Pulmonary artery endothelial cell (primary cell): ENCODE results near the gene PSME2. TPM values are rescaled to one million over a fixed set of nuclear protein-coding genes. Genes with fewer than 3 reads are reported as not detected.

ENCODE experiments used
- DNase-seq: peaks from one replicate; pipeline ENCODE4 v3.0.0-alpha.2; 2011; ENCODE audit warnings: low read depth, low spot score
- total RNA-seq: library from RNA; depleted of rRNA; stranded (reverse); fragments of >200 nt; gene quantifications from 2 replicates; pipeline ENCODE4 v1.2.3, GENCODE V29; 2014

PSME2 gene
- total RNA-seq, 1 donor from 2014 or later: 155 TPM

DNA sequence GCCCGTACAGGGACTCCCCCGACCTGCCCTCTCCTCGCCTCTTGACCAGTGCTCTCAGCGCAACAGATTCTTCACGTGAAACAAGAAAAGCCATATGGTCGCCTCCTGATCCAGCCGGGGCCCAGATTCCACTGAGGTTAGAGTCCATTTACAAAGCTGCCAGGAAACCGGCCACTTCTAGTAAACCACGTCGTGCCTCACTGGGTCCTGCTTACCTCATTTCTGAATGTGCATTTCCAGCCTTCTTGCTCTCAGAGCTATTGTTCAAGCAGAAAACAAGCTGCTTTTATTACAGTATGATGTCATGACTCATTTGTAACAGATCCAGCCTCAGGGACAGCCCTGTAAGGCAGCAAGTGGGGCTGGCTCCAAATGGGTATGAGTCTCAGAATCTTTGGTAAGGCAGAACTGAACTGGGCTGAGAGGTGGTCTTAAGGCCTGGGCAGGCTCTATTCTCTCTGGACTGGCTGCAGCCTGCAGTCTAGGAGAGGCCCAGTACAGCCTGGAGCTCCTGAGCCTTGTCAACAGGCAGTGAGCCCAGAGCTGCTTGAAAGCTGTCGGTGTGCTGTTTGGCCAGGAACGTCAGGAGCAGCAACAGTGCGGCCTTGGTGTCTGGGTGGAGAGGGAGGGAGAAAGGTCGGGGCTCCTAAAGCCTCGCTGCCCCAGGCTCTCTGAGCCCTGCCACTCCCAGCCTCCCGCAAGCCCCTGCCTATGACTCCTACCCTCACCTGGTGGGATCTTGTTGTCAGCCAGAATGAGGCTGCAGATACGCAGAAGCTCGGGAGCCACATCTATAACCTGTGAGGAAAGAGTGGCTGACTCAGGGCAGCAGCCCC lies 33.8 kb upstream of the PSME2 start:
- peak; percentile 29 for DNase-seq

DNA sequence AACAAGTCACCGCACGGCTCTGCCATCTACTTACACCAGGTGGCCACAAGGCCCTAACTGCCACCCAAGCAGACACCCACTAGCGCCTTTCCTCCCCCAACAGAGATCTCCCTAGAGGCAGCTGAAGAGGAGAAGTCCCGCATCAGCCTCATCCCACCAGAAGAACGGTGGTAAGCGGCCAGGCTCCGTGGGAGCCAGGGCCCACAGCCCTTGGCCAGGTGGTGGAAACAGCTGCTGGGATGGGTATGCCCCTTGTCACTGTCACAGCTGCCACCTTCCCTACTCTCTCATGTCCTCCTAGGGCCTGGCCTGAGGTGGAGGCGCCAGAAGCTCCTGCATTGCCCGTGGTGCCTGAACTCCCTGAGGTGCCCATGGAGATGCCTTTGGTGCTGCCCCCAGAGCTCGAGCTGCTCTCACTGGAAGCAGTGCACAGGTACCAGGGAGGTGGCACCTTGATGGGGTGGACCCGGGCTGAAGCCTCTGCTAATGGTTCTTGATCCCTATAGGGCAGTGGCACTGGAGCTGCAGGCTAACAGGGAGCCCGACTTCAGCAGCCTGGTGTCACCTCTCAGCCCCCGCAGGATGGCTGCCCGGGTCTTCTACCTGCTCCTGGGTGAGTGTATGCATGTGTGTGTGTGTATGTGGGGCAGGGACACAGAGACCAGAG lies 33.0 kb upstream of the PSME2 start:
- DNase-seq: no peak

- DNase-seq: no peak
Measured at GRCh38 chr14:24178399-24179178, 32.2 kb upstream of the PSME2 start.

DNA sequence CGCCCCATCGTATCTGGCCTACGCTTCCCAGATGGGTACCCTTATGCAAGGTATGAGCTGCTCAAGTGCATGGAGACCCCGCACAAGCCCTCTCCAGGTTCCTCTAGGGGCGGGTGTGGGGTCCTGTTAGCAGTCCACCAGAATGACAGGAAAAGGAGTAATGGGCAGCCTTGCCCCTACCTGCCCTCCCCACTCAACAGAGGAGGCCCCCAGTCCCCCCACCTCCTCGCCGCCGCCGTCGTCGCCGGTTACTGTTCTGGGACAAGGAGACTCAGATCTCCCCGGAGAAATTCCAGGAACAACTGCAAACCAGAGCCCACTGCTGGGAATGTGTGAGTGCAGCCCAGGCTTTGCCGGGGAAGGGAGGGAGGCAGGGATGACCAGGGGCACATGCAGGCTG lies 31.5 kb upstream of the PSME2 start:
- no peak for DNase-seq

DNA sequence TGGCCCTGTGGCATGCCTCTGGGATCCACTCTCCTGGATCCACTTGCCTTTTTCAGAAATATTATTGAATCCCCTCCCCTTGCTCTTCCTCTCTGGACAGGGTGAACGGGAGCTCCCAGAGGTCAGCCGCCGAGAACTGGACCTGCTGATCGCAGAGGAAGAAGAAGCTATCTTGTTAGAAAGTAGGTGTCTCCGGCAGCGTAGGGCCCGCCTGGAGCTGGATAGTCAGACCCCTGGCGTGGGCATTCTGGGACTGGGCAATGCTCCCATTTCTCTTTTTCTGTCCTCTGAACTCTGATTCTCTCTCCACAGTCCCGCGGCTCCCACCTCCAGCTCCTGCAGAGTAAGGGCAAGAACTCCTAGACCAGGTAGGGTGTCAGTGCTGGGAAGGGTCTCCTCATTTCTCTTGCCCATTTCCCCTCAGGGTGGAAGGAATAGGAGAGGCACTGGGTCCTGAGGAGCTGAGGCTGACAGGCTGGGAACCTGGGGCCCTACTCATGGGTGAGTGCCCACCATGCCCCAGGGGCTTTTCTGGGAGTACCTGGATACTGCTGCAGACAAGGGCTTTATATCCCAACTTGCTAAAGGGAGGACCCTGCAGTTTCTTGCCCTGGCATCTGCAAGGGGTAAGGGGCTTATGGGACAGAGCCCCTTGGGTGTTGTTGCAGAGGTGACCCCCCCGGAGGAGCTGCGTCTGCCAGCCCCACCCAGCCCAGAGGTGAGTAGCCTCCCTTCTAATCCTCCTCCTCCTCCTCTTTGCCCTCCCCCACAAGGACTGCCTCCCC lies 30.8 kb upstream of the PSME2 start:
- DNase-seq: no peak

DNA sequence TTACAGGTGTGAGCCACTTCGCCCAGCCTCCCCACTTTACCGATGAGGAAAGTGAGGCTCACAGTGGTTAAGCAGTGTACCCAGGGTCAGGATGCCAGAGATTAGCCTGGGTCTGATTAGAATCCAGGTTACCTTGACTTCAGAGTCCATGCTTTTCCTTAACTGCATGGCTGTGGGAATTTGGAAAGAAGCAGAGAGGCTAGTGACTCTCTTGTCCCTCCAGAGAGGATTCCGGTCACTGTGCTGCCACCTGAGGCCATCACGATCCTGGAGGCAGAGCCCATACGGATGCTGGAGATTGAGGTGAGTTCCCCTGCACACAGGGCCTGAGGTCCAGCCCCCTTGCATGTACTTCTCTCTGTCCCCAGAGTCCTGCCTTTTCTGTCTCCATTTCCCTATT lies 30.2 kb upstream of the PSME2 start:
- no peak for DNase-seq

DNA sequence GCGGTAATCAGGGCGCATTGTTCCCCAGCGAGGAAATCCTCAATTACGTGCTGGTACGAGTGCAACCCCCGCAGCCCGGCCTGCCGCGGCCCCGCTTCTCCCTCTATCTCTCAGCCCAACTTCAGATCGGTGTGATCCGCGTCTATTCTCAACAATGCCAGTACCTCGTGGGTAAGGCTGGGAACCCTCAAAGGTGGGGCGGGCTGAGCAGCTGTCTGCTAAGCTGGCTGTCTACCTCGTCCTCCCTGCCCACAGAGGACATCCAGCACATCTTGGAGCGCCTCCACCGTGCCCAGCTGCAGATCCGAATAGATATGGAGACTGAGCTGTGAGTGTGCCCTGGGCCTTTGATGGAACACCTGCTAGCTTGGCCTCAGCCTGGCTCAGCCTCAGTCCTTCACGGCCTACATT lies 26.5 kb upstream of the PSME2 start:
- no peak for DNase-seq

DNA sequence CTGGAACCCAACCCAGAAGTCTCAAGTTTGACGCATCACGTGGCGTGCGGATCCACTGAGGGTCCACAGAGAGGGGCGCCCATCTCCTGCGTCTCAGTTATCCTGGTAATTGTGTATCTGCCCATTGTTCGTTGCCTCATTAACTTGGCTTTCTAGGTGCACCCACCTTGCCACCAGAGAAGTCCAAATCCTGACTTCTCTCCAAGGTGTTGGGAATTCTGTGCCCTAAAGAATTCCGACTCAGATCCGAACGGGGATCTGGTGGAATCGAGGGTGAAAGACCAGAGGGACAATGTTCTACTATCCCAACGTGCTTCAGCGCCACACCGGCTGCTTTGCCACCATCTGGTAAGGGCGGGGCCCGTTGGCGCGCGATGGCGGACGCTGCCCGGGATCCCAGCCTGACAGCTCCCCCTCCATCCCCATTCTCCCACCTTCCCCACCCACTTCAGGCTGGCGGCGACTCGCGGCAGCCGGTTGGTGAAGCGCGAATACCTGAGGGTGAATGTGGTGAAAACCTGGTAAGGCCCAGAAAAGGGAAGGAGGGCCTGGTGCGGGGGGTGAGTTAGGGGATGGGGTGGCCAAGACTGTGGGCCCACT lies 26.0 kb upstream of the PSME2 start:
- DNase-seq: no peak

GRCh38 chr14:24171422-24172260 lies 25.2 kb upstream of the PSME2 start, which contains the start of gene REC8:
Gene REC8 (plus strand): TSS chr14:24172080. CDS start chr14:24172553, 473 bp downstream.
- DNase-seq: no peak

DNA sequence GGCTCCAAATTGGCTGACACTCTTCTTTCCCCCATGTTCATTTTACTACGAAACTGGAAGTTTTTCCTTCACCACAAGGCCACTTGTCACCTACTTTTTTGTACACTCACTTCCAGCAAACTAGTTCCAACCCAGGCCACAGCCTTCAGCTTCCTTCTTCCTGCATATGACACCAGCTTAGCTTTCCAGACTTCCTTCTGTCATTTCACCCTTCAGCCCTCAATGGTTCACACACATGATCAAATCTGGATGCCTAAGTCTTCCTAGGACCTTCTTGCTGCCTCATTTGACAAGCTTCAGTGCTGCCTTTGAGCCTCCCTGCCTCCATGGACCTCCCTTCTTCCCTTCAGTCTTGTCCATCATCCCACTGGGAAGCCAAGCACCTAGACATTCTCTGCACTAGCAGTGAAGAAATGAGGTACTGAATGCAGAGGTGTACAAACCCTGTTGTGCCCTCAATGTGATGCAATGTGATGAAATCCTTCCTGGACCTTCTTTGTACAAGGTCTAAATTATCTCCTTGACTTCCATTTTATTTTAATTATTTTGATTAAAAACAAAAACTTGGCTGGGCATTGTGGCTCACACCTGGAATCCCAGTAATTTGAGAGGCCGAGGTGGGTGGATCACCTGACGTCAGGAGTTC lies 21.2 kb upstream of the PSME2 start:
- no peak for DNase-seq

DNA sequence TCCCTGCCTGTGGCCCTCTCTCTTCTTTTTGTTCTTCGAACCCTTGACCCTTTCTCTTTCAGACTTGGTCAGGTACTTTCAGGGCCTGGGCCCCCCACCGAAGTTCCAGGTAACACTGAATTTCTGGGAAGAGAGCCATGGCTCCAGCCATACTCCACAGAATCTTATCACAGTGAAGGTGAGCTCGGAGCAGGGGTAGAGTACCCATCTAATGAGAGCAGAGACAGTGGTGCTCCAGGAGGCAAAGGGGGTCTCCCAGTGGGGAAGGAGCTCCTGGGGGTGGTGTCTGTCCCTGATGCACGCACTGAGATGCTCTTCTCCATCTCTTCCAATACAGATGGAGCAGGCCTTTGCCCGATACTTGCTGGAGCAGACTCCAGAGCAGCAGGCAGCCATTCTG lies 19.4 kb upstream of the PSME2 start:
- no peak for DNase-seq

DNA sequence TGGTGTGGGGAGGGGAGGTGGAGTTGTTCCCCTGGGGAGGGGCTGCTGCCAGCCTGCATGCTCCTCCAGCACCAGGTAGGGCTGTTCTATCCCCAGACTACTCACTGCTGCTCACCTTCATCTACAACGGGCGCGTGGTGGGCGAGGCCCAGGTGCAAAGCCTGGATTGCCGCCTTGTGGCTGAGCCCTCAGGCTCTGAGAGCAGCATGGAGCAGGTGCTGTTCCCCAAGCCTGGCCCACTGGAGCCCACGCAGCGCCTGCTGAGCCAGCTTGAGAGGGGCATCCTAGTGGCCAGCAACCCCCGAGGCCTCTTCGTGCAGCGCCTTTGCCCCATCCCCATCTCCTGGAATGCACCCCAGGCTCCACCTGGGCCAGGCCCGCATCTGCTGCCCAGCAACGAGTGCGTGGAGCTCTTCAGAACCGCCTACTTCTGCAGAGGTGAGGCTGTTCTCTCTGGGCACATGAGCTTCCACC lies 18.1 kb upstream of the PSME2 start:
- no peak for DNase-seq

DNA sequence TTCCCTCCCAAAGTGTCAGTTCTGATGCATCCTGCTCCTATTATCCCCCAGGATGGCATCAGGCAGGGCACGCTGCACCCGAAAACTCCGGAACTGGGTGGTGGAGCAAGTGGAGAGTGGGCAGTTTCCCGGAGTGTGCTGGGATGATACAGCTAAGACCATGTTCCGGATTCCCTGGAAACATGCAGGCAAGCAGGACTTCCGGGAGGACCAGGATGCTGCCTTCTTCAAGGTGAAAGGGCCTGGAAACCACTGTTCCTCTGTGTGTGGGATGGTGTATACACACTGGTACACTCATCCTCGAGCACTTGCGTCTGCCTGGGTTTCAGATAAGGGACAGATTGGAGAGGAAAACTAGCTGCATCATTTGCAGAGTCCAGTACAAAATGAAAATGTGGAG lies 15.7 kb upstream of the PSME2 start:
- DNase-seq: no peak

DNA sequence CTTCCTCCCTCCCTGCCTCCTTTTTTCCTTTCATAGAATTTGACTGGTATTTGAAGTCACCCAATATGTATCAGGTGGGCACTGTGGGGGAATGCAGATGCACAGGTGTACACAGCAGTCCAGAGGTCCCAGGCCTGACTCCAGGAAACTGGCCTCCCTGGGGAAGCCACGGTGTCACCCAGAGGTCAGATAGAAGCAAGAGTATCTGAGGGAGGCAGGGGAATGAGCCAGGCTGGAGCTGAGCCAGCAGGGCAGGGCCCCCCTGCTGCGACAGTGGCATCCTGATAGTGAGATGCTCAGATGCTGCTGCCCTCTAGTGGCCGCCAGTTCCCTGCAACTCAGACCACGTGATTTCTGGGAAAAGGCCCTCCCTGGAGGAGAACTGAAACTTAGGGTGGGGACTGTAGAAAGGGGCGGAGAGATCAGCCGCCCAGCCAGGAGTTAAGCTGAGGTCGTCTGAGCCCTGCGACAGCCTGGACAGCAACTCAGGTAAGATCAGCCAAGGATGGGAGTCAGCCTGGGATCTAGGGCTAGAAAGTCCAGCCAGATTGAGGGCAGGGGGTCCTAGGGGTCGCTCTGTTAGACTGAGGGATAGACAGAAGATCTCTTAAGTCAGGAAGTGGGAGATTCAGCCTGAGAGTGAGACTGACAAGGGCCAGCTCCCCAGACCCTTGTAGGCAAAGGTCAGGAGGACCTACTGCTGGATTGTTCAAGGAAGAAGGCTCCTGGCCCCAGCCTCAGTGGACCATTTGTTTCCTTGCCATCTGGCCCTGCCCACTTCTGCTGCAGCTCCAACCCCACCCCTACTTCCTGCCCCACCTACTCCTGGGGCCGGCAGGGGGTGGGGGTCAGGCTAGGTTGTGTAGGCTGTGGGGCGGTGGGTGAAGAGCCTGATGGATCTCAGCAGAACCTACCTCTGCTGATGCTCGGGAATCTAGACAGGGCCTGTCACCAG lies 14.7 kb upstream of the PSME2 start, which contains the start of gene IRF9:
Gene IRF9 (plus strand): TSS at position 416 of the 955 bp plus-strand sequence. CDS start 880 bp downstream, outside the sequence.
- peak; percentile 80 for DNase-seq

DNA sequence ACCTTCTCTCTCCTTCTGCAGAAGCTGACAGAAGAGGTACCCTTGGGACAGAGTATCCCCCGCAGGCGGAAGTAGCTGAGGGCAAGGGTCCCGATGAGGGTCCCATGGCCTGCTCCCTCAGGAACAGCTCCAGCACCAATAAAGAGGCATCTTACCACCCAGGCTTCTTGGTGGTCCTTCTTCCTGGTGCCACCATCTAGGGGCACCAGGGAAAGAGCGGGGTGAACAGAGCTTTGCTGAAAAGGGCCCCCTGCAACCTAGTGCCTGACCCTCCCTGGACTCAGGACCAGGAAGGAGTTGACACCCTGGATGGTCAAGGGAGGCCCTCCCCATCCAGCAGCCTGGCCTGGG lies 14.1 kb upstream of the PSME2 start:
- no peak for DNase-seq

DNA sequence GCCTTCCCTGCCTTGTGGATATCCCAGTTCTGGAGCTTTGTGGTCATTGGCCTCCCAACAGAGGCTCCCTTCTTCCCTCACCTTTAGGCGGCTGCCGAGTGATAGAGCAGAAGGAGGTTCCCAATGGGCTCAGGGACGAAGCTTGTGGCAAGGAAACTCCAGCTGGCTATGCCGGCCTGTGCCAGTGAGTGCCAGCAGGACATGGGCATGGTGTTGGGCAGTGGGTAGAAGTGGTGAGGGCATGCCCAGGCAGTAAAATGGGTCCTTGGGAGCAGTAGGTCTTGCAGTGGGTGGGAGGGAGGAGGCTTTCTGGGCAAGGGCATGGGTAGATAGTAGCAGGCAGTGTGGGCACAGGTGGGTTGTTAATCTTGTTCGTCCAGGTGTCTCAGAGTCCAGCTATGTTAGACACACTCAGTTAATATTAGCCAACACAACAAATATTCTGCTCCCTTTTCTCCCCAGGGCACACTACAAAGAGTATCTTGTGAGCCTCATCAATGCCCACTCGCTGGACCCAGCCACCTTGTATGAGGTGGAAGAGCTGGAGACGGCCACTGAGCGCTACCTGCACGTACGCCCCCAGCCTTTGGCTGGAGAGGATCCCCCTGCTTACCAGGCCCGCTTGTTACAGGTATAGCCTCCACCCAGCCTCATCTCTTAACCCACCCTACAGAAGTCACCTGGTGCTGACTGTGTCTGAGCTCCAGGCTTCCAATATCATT lies 13.5 kb upstream of the PSME2 start:
- DNase-seq: no peak

DNA sequence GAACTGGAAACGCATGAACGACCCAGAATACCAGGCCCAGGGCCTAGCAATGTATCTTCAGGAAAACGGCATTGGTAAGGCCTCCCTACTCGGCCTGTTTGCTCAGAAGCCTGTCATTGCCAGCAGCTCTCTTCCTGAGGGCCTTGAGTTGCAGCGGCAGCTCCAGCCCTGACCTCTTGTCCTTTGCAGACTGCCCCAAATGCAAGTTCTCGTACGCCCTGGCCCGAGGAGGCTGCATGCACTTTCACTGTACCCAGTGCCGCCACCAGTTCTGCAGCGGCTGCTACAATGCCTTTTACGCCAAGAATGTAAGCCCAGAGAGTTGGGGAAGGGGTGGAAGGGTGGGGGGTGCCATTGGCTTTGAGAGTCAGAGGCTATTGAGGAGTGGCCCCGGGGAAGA lies 10.9 kb upstream of the PSME2 start:
- DNase-seq: no peak
